Measurements from ENCODE around the gene INPP5A.
"Not testable (repeated sequence)": the region's sequence is repeated elsewhere in the genome, so short reads cannot be mapped to it uniquely, and the experiment has no call there.

The INPP5A gene

GRCh38 chr10:132725202-132725601 lies 187.6 kb downstream of the INPP5A start:
- DNase-seq (ENCODE audit: low spot score): no peak

- no peak for DNase-seq (ENCODE audit: low spot score)
Observed at GRCh38 chr10:132726194-132726593, 188.6 kb downstream of the INPP5A start.

GRCh38 chr10:132726951-132727350 lies 189.4 kb downstream of the INPP5A start:
- DNase-seq (ENCODE audit: low spot score): no peak

- no peak for DNase-seq (ENCODE audit: low spot score)
Observed at GRCh38 chr10:132727411-132727810, 189.8 kb downstream of the INPP5A start.

GRCh38 chr10:132728321-132728720 lies 190.7 kb downstream of the INPP5A start:
- no peak for DNase-seq (ENCODE audit: low spot score)

GRCh38 chr10:132728741-132729140 lies 191.2 kb downstream of the INPP5A start:
- DNase-seq (ENCODE audit: low spot score): no peak

GRCh38 chr10:132729810-132730572 lies 192.4 kb downstream of the INPP5A start:
- no peak for DNase-seq (ENCODE audit: low spot score)

GRCh38 chr10:132730573-132730953 lies 193.0 kb downstream of the INPP5A start:
- DNase-seq (ENCODE audit: low spot score): no peak

- DNase-seq (ENCODE audit: low spot score): no peak
Observed at GRCh38 chr10:132732518-132732917, 194.9 kb downstream of the INPP5A start.

- DNase-seq (ENCODE audit: low spot score): no peak
Observed at GRCh38 chr10:132733926-132734325, 196.3 kb downstream of the INPP5A start.

GRCh38 chr10:132735341-132735775 lies 197.8 kb downstream of the INPP5A start:
- peak; percentile 29 for DNase-seq (ENCODE audit: low spot score)

- DNase-seq (ENCODE audit: low spot score): no peak
Observed at GRCh38 chr10:132735923-132736391, 198.4 kb downstream of the INPP5A start.

GRCh38 chr10:132737390-132738048 lies 199.9 kb downstream of the INPP5A start:
- no peak for DNase-seq (ENCODE audit: low spot score)

GRCh38 chr10:132738454-132739224 lies 201.1 kb downstream of the INPP5A start:
- no peak for DNase-seq (ENCODE audit: low spot score)

GRCh38 chr10:132739225-132739613 lies 201.6 kb downstream of the INPP5A start:
- DNase-seq (ENCODE audit: low spot score): no peak

- no peak for DNase-seq (ENCODE audit: low spot score)
Observed at GRCh38 chr10:132740588-132740987, 203.0 kb downstream of the INPP5A start.

GRCh38 chr10:132742167-132742836 lies 204.7 kb downstream of the INPP5A start:
- no peak for DNase-seq (ENCODE audit: low spot score)

- no peak for DNase-seq (ENCODE audit: low spot score)
Observed at GRCh38 chr10:132742837-132743194, 205.2 kb downstream of the INPP5A start.

GRCh38 chr10:132743196-132743924 lies 205.8 kb downstream of the INPP5A start:
- DNase-seq (ENCODE audit: low spot score): not testable (repeated sequence)

- DNase-seq (ENCODE audit: low spot score): no peak
Observed at GRCh38 chr10:132743925-132744490, 206.4 kb downstream of the INPP5A start.

- no peak for DNase-seq (ENCODE audit: low spot score)
Observed at GRCh38 chr10:132744839-132745238, 207.3 kb downstream of the INPP5A start.
